Measurements from ENCODE around the gene GPR171.

The GPR171 gene

DNA sequence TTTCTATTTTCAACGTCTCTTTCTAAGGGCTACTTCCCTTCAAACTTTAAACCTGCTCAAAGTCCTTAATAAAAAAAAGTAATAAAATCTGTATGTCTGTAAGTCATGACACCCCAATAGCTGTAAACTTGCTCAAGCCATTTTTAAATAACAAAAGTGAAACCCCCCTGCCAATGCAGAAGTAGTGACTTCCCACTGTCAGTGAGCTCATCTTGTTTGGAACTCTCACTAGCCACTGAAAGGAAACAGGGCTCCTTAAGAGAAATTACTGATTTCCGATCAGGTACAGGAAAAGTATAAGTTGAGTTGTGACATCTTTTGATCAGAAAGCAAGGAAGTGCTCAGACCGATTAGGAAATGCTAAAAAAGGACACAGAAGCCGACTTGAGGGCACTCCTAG is 27.6 kb upstream of the GPR171 start:
- POLR2A ChIA-PET, result no interaction called here
- CTCF ChIA-PET, result interaction anchor here (1.0 to 8.2 kb wide), 4 partner anchors 48 to 97 kb away, joined by 3 to 191 read pairs (median 4); partner anchors contain the start of gene P2RY14
- DNase-seq (ENCODE audit: low read depth, low spot score), result no peak
- TF ChIP-seq, protein P1, sequence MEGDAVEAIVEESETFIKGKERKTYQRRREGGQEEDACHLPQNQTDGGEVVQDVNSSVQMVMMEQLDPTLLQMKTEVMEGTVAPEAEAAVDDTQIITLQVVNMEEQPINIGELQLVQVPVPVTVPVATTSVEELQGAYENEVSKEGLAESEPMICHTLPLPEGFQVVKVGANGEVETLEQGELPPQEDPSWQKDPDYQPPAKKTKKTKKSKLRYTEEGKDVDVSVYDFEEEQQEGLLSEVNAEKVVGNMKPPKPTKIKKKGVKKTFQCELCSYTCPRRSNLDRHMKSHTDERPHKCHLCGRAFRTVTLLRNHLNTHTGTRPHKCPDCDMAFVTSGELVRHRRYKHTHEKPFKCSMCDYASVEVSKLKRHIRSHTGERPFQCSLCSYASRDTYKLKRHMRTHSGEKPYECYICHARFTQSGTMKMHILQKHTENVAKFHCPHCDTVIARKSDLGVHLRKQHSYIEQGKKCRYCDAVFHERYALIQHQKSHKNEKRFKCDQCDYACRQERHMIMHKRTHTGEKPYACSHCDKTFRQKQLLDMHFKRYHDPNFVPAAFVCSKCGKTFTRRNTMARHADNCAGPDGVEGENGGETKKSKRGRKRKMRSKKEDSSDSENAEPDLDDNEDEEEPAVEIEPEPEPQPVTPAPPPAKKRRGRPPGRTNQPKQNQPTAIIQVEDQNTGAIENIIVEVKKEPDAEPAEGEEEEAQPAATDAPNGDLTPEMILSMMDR (IDR thresholded peaks at IDR 0.05; ENCODE audit: insufficient read depth, low read length, missing control alignments), result no peak
- no peak overlapping the region for H3K4me3 ChIP-seq (ENCODE audit: low read depth, low read length)

DNA sequence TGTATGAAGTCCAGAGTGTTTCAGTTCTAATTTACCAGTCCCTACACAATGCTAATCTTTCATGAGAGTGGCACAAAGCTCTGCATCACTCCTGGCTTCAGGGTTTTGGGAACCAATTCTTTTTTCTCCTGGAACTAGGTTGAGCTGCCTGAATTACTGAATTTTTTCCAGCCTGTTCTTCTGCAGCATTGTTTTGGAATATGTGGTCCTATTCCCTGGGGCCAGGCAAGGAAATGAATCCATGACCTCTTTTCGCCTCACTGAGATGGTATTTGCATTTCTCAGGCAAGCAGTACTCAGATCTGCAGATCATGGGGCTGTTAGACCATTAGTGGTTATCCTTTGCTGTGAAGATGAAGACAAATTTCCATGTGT is 25.6 kb upstream of the GPR171 start:
- CTCF ChIA-PET, result interaction anchor here (0.8 to 8.2 kb wide), 33 partner anchors 8 to 613 kb away, joined by 3 to 191 read pairs (median 6); partner anchors contain the start of genes GPR171 and P2RY14
- TF ChIP-seq, protein P1 (IDR thresholded peaks at IDR 0.05; ENCODE audit: insufficient read depth, low read length, missing control alignments), result no peak
- DNase-seq (ENCODE audit: low read depth, low spot score), result peak; percentile 62
- POLR2A ChIA-PET, result no interaction called here
- no peak overlapping the region for H3K4me3 ChIP-seq (ENCODE audit: low read depth, low read length)

DNA sequence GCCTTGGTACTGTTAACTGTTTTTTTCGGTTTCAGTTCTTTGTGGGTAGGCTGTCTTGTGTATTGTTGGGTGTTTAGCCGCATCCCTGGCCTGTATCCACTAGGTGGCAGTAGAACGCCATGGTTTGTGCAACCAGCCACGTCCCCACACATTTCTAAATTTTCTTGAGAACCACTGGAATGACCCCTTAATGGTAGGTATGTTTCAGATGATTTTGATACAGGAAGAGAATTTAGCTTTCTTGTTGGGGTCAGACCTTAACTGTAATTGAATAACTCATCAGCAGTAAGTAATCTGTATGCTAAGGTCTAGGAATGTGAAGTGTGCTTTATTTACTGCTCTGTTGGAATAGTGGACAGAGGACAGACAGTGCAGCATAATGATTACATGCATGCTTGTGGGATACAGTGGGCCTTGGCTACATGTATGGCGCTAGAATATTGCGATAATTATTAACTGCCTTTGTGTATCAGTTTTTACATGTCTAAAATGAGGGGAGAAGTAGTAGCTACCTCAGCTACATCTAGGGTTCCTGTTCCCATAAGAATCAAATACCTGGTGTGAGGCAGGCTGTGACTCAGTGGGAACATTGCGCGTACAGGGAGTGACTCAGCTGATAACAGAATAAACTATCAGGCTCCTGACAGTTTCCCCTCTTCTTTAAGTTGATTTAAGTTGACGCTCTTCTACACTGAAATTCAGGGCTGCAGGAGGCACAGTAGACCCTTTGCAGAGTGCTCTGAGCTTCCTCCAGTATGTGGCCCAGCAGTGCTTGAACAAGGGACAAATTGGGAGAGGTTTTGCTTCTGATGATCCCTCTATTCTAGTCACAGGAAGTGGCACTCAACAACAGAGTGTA is 25.0 kb upstream of the GPR171 start:
- DNase-seq (ENCODE audit: low read depth, low spot score), result no peak
- POLR2A ChIA-PET, result no interaction called here
- TF ChIP-seq, protein P1 (IDR thresholded peaks at IDR 0.05; ENCODE audit: insufficient read depth, low read length, missing control alignments), result peak; percentile 83
- CTCF ChIA-PET, result interaction anchor here (0.6 to 8.2 kb wide), 46 partner anchors 8 to 733 kb away, joined by 3 to 191 read pairs (median 5); partner anchors contain the start of genes GPR171 and P2RY14
- no peak overlapping the region for H3K4me3 ChIP-seq (ENCODE audit: low read depth, low read length)

DNA sequence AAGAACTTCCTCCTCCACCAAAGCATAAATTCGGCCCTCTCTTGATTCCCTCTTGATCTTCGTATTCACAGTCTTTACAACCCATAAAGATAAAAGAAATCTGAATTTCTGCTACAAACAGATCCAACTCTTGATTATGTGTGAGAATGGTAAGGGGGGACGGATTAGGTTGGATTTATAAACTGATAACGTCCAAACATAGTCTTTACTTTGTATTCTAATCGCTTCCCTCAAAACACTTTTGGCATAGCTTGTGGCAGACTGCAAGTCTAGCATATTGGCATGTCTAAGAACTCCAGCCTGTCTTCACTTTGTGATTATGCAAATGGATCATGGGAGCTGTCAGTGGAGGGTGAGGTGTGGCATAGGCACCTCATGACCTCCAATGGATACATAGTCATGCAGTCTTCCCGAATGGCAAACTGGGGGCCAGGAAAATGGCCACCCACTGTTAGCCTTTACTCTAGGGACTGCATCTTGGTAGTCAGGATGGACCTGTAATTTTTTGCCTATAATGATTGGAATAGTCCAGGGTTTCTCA is 24.3 kb upstream of the GPR171 start:
- ChIA-PET CTCF (interaction anchor here (0.6 to 8.2 kb wide), 31 partner anchors 9 to 733 kb away, joined by 3 to 191 read pairs (median 6); partner anchors contain the start of genes GPR171 and P2RY14), POLR2A (no interaction called here)
- no peak overlapping the region for H3K4me3 ChIP-seq (ENCODE audit: low read depth, low read length)
- TF ChIP-seq, protein P1 (IDR thresholded peaks at IDR 0.05; ENCODE audit: insufficient read depth, low read length, missing control alignments), result no peak
- no peak for DNase-seq (ENCODE audit: low read depth, low spot score)

DNA sequence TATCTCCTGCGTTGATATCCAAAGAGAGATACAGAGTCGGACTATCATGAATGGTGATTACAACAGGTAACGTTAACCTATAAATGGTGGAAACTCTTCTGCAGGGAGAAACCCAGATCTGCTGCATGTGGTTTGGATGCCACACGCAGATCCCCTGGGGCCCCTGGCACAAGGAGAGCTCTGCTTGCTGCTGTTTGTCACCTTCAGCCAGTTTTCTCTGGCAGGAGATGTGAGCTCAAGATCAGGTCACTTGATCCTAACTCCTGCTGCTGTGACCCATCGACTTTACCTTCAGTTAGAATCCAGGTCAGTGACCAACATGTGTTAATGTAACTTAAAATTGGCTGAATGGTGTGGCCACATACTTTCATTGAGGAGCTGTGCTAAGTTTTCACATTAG is 23.8 kb upstream of the GPR171 start:
- no peak for DNase-seq (ENCODE audit: low read depth, low spot score)
- TF ChIP-seq, protein P1 (IDR thresholded peaks at IDR 0.05; ENCODE audit: insufficient read depth, low read length, missing control alignments), result no peak
- no peak overlapping the region for H3K4me3 ChIP-seq (ENCODE audit: low read depth, low read length)
- ChIA-PET POLR2A (no interaction called here), CTCF (interaction anchor here (0.6 to 8.2 kb wide), 22 partner anchors 8 to 734 kb away, joined by 3 to 191 read pairs (median 6); partner anchors contain the start of genes GPR171 and P2RY14)

DNA sequence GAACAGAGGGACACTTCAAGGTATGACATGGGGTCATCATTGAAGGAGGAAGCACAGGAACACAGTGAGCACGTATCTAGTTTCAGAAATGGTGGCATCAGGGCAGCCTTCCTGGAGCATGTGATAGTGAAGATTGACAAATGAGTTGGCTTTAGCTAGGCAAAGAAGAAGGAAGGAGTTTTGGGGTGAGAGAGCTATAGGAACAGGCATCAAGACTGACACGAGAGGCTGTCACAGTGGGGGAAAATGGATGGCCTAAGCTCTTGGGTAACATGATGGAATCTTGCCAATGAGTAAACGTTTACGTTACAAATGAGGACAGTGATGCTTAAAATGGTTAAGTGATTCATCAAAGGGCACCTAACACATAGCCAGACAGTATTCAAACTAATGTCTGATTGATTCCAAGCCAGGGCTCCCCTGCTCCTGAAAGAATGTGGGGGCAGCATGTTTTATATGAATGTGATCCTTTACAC is 23.1 kb upstream of the GPR171 start:
- TF ChIP-seq, protein P1 (IDR thresholded peaks at IDR 0.05; ENCODE audit: insufficient read depth, low read length, missing control alignments), result no peak
- no peak overlapping the region for H3K4me3 ChIP-seq (ENCODE audit: low read depth, low read length)
- ChIA-PET CTCF (interaction anchor here (0.7 to 8.2 kb wide), 11 partner anchors 18 to 249 kb away, joined by 3 to 191 read pairs (median 18); partner anchors contain the start of genes GPR171 and P2RY14), POLR2A (no interaction called here)
- peak; percentile 70 for DNase-seq (ENCODE audit: low read depth, low spot score)

Measured in AG04449 (cell line).